HG03469 (cell line): Measurements from ENCODE around the gene TIMELESS.
"Not testable (repeated sequence)": the region's sequence is repeated elsewhere in the genome, so short reads cannot be mapped to it uniquely, and the experiment has no call there.

Source experiments
- ATAC-seq: cut with Tn5 transposase; IDR thresholded peaks from one replicate; pipeline ENCODE4 v1.9.1; 2021; ENCODE audit warnings: mild to moderate bottlenecking, moderate library complexity, moderate number of reproducible peaks; ENCODE audit not compliant: unreplicated experiment

The TIMELESS gene

DNA sequence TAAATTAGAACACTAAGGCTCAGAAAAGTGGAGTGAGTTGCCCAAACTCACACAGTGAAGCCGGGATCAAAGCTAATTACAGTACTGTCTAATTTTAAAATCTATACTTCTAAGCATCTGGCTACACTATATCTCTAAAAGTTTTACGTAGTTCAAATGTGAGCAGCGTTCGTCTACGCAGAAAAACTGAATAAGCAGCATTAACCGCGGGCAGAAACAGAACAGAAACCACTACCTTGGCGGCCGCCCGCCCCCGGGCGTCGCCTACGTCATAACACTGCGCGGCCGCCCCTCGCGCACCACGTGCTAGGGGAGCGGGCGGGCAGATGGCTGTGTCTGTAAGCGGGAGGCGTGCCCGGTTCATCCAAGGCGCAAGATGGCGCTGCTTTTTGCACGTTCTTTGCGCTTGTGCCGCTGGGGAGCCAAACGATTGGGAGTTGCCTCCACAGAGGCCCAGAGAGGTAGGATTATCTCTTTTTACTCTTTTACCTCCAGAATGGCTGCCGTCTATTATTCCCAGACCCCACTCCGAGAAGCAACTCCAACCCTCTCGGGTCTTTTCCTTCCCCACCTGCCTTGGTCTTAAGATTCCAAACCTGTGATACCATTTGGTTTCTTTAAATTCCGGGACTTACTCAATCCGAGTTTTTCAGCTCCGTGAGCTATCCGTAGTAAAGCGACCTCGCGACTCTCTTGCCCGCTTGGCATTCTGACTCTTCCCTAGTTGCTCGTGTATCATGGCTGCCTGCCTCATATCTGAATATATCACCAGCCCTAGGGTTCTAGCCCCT, 19.2 kb upstream of the TIMELESS start, which contains the start of gene SPRYD4:
Gene SPRYD4 (plus strand): TSS at position 363 of the 791 bp plus-strand sequence. CDS start 14 bp downstream, at position 377.
- ATAC-seq = peak; percentile 79

DNA sequence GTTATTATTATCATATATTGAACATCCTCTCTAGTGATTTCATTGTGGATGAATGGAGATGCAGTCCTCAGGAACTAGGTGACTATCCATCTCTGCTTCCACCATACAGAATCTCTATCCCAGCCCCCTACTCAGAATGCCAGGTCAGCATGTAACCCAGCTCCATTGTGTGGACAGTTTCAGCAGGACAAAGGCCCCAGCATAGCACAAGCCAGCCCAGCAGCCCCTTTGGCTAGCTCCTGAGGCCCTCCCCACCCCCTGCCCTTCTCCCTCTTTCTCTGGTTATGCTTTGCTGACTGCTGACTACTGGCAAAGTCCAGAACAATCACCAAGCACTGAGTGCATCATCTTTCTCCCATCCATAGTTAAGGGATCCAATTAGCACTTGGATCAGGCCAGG, 13.3 kb upstream of the TIMELESS start:
- no peak for ATAC-seq

DNA sequence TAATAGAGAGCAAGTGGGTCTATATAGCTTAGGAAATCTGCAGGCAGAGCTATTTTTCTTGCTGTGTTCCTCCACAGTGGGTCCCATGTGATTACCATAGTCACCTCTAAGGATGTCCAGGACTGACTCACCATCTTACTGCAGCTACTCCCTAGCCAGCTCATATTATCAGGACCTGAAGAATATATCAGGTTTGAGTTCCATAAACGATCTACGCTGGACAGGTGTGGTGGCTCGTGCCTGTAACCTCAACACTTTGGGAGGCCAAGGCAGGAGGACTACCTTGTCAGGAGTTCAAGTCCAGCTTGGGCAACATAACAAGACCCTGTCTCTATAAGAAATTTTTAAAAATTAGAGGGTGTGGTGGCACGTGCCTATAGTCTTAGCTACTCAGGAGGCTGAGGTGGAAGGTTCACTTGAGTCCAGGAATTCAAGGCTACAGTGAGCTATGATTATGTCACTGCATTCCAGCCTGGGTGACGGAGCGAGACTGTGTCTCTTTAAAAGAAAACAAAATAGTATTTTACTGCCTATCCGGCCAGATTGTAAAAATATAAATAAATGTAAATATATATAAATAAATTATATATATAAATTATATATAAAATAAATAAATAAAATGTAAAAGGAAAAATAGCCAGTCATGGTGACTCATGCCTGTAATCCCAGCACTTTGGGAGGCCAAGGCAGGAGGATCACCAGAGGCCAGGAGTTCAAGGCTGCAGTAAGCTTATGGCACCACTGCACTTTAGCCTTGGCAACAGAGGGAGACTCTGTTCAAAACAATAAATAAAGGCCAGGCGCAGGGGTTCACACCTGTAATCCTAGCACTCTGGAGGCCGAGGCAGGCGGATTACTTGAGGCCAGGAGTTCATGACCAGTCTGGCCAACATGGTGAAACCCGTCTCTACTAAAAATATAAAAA, 12.3 kb upstream of the TIMELESS start:
- ATAC-seq = no peak

DNA sequence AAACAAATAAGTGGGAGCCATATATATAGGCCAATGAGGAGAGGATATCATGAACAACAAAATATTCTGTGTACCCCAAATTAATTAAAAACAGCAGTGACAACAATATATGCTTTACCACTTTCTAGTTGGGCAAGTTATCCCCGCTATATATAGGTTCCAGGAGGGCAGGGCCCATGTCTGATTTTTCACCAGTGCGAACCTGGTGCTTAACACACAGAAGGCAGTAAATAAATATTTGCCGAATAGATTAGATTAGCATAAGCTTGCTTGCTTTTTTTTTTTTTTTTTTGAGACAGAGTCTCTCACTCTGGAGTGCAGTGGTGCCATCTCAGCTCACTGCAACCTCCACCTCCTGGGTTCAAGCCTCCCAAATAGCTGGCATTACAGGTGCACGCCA, 8.6 kb upstream of the TIMELESS start:
- ATAC-seq = no peak

DNA sequence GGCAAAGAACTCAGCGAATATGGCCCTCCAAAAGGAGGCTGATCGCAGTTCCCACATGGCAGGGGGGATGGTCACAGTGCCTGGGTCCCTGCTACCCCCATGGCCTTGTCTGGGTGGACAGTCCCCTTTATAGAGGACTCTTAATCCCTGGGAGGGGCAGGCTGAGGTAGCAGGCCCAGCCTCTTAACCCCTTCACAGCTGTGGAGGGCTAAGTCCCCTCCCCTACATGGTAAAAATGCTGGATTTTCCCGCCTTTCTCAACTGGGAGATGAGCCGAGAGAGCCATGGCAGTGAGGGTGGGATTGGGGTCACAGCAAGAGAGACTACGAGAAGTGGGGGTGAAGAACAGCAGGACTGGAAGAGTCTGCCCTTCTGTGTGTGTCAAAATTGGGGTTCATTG, 5.3 kb upstream of the TIMELESS start, which contains the start of gene MIP:
Gene MIP (minus strand): TSS at position 101 of the 400 bp plus-strand sequence. CDS start 44 bp downstream, at position 57.
- ATAC-seq = no peak

DNA sequence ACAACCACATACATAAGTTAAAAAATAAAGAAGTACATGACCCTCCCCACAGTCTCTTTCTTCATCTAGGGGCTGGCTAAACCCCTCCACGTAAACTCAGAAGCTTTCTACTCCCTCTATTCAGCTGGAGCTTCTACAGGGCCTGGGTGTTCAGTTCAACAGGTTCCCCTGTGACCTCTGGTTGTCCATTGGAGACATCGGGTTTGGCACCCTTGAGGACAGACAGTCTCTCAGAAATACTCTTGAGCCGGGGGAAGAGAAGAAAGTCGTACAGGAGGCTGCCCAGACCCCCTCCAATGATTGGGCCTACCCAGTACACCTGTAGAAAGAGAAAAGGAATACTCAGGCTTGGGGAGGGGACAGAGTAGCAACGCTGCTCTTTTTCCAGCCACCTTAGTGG, 1.9 kb upstream of the TIMELESS start:
- ATAC-seq = no peak

DNA sequence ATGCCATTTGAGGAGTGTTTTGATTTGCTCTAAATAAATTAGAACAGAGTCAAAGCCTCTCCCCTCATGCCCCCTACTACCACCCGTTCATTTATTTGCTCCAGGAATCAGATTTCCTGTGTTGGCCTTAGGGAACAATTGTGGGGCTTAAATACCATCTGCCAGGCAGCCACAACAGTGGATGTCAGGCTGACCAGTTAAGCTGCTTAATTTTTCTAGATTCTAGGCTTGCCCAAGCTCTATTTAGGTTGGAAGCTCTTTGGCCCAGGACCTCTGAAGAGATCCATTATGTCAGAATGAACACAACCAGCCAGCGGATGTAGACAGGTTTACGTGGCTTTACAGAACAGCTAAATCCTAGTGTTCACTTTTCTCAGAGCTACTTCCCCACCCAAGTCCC, 1.0 kb upstream of the TIMELESS start:
- ATAC-seq = no peak

DNA sequence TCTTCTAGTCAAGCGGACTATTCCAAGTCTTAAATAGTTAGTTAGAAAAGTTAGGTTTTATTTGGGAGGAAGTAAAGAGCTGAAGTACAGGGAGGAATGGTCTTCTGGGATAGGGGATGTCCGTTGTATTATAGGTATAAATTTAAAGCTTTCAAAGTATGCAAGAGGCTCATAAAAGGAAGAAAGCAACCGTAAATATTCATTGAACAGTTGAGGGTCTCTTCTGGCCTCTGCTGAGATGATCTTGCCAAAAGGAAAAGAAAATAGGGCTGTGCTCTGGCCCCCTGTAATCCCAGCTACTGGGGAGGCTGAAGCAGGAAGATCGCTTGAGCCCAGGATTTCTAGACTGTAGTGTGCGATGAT, 377 bp upstream of the TIMELESS start:
- ATAC-seq = no peak

DNA sequence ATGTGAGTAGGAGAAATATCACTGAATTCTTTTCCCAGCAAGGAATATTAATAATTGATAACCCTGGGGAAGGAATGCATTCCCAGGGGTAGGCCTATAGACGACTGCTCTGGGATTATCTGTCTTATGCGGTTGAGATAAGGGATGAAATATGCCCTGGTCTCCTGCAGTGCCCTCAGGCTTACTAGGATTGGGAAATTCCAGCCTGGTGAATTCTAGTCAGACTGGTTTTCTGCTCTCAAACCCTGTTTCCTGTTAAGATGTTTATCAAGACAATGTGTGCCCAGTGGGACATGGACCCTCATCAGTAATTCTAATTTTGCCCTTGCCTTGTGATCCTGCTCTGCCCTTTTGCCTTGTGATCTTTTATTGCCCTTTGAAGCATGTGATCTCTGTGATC, 6.0 kb downstream of the TIMELESS start:
- ATAC-seq = not testable (repeated sequence)

DNA sequence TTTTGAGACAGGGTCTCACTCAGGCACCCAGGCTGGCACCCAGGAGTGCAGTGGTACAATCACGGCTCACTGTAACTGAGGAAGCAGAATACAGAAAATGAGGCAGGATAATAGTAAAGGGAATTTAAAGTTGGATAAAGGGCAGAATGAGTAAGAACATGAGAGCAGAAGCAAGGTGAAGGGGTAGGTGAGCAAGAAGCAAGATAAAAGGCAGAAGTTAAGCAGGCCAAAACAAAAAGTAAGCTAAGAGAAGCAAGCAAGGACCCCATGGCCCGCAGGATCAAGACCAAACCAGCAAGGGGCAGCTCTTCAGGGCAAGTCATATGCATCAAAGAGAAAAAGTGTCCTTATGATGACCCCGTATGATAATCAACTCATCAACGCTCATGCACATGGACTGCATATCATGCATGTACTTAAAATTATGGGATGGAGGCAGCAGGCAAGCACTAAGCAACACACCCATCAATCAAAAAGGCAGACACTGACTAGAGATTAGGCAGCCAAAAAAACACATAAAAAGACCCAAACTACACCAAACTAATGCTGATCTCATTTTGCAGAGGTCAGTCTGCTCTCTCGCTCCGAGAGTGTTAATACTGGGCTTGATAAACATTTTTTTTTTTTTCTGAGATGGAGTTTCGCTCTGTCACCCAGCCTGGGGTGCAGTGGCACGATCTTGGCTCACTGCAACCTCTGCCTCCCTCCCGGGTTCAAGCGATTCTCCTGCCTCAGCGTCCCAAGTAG, 11.6 kb downstream of the TIMELESS start:
- no peak for ATAC-seq

DNA sequence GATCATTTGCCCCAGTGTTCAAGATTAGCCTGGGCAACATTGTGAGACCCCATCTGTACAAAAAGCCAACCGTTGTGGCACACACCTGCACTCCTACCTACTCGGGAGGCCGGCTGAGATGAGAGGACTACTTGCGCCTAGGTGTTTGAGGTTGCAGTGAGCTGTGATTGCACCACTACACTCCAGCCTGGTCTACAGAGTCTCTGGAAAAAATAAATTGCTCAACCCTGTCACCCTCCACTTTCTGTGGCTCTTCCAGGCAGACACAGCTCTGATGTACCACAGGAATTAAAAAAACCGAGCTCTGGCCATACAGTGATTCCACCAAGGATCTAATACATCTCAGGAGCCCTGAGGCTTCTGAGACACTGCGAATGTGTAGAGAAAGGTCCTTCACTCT, 14.4 kb downstream of the TIMELESS start:
- ATAC-seq = no peak

DNA sequence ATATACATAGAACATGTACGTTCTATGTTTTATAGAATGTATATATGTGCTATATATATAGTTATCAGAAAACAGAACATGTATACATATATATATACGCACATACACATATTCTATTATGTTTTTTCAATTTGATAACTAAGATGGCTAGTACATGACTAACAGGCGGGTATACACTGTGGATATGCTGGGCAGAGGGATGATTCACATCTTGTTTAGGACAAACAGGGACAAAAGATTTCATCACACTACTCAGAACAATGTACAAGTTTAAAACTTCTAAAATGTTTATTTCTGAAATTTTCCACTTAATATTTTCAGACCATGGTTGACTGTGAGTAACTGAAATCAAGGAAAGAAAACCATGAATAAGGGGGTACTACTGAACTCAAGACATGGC, 17.4 kb downstream of the TIMELESS start:
- ATAC-seq = no peak

DNA sequence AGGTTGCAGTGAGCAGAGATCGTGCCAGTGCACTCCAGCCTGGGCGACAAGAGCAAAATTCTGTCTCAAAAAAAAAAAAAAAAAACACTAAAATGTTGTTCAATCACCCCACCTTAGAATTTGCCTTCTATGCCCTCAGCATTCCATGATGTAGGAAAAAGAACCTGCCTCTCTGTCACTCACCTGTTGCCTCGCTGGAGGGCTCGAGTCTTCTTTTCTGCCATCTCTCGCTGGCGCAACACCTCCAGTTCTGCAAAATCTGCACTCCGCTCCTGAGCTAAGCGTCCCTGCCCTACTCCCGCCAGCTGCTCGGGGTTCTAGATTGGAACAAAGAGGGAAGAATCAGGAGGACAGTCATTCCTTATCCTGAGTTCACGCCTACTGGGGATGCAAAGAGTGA, 17.9 kb downstream of the TIMELESS start:
- no peak for ATAC-seq

DNA sequence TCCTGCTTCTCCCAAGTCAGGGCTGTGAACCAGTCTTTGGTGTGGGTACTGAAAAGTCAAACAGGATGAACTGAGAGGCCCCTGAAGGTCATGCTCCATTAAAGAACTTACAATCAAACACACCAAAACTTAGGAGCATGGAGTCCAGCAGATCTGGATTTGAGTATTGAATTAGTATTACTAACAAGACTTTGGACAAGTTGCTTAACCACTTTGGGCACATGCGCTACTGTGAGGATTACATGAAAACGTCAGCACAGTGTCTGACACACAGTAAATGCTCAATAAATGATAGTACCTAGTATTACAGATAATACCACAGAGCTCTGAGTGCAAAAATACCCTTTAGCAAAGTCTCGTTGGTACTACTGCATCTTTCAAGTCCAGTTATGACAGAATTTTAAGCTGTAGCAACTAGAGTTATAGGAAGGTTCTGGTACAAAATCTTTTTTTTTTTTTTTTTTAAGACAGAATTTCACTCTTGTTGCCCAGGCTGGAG, 23.2 kb downstream of the TIMELESS start:
- ATAC-seq = no peak

DNA sequence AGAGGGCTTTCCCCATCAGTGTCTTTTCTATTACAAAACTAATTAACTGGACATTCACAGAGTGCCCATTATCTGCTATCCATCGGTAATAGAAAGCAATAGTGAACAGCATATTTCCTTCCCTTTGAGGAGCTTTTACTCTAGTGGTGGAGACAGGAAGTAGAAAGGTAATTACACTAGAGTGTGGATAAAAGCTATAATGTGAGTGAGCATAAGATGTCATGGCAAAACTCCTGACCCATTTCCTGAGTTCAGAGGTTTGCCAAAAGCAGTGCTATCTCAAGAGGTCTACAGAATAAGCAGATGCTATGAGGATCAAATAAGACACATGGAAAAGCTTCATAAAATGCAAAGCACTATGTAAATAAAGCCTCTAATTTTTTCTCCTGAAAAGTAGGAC, 24.0 kb downstream of the TIMELESS start:
- no peak for ATAC-seq

DNA sequence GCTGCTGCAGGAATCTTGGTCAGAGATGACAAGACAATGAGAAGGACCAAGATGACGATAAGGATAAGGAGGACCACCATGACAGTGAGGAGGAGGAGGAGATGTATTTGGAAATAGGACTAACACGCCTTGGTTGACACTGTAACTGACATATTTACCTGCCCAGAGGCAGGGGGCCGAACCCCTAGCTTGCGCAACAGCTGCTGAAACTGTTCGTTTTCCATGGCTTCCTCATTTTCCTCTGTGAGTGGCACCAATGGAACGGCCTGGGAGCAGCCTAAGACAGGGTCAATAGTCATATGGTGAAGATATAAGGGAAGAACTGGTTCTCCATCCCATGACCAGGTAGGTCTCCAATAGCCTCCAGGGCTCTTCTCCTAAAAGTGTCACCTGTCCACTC, 28.8 kb downstream of the TIMELESS start:
- no peak for ATAC-seq

DNA sequence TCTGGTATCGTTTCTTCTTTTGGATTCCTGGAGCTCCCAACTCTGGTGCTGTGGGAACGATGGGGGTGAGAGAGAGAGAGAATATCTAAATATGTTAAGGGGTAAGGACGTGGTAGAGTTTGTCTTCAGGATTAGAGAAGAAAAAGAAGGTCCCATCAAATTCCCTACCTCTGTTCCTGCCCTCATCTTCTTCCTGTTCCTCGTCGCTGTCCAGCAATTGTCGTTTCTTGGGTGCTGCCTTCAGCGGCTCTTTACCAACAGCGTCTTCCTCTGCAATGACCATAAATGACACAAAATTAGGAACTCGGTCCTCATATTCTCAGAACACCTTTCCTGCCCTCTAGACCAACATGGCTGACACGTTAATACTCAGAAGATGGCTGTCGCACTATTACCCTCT, 31.5 kb downstream of the TIMELESS start:
- no peak for ATAC-seq

DNA sequence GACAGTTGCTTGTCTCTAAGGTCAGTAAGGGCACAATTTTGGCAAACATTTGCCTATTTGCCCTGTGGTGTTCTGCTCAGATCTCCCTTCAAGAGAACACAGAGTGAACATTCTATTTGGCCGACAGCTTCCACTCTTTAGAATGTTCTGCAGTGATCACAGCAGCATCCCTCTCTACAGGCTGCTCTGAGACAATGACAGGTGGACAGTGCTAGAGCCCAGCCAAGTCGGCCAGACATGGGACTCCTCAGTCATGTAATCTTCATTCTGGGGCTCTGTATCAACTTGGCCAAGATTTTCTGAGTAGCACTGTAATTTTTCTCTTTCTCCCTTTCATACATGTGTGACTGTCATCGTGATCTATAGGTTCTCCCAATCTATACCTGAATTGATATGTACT, 34.8 kb downstream of the TIMELESS start:
- ATAC-seq = no peak

DNA sequence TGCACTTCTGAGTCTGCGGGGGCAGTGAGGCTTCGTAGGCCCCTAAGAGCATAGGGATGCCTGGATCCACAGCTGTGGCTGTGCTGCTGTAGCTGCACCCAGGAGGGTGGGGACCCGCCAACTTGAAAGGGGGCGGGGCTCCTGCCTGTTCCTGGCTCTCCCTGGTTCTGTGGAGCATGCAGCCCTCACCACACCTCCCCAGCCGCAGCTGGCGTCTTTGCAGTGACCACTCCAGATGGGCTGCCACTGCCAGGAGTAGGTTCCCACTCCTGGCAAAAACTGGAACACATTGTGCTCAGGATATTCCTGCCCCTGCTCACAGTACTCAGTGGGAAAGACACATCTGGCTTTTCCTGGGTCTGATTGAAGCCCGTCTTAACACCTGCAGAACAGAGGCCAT, 35.8 kb downstream of the TIMELESS start:
- no peak for ATAC-seq

DNA sequence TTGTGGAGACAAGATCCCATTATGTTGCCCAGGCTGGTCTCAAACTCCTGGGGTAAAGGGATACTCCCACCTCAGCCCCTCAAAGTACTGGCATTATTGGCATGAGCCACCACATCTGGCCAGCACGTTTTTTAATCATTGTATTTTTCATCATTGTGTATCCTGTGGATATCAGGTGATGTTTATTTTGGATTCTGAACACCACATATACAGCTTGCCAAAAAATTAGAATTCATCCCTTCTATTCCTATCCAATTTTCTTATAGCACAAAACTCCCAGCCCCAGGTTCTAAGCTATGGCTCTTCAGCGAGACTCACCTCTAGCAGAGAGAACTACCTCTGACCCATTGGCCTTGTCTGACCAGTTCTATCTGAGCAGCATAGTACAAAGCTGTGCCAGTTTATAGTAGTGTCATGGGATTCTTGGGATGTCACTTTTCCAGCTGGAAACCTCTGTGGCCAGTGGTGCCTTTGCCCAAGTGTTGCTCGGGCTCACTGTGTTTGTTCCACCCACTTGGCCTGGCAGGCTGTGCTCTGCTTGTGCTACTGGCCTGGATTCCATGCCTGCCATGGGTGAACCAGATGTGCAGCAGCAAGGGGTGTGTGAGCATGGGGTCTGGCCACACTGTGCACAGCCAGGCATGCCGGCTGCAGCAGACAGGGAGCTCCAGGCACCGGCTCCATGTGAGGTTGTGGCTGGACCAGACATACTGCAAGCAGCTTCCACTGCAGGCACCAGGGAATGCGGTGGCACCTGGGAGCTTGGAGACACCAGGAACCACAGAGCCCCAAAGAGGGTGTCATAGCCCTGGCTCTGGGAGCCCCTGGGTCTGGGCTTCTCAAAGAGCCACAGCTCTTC, 37.2 kb downstream of the TIMELESS start:
- no peak for ATAC-seq
